HG03280 (cell line): ENCODE data around the gene POLD2.
A peak's percentile ranks its signal among the peaks of the same experiment; 100 is the strongest.

Experiments used
- ATAC-seq: cut with Tn5 transposase; IDR thresholded peaks from one replicate; pipeline ENCODE4 v1.9.1; 2021; ENCODE audit warnings: mild to moderate bottlenecking, moderate library complexity; ENCODE audit not compliant: unreplicated experiment

The POLD2 gene

DNA sequence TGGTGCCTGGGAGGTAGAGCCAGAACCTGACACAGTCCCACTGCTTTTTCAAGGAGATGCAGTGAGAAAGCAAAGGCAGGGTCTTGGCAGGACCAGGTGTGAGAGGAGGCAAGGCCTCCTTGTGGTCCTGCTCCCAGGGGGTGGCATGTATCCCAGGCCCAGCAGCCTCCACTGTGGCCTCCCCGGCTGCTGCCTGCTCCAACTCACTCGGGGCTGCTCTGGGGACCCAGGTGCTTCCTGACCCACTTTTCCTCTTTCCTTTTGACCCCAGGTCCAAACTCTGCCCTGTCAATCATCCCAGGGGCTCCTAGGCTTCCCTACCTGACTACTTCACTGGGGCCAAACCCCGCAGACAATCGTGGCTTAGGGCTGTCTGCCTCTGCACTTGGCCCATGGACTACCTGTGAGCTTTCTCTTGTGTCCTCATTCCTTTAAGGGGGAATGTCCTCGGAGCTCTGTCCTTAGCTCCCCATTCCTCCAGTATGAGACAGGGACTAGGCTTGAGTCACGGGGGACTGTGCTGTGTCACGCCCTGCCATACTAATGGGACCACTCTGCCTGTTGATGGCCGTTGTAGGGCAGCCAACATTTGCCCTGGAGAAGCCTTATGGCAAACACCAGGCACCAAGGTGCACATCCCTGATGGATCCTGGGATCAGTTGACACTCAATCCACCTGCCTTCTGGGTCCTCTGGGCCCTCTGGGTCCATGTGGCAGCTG is 20.3 kb downstream of the POLD2 start:
- no peak for ATAC-seq

- ATAC-seq, result no peak
Observed at GRCh38 chr7:44101966-44102845, 21.1 kb downstream of the POLD2 start.

DNA sequence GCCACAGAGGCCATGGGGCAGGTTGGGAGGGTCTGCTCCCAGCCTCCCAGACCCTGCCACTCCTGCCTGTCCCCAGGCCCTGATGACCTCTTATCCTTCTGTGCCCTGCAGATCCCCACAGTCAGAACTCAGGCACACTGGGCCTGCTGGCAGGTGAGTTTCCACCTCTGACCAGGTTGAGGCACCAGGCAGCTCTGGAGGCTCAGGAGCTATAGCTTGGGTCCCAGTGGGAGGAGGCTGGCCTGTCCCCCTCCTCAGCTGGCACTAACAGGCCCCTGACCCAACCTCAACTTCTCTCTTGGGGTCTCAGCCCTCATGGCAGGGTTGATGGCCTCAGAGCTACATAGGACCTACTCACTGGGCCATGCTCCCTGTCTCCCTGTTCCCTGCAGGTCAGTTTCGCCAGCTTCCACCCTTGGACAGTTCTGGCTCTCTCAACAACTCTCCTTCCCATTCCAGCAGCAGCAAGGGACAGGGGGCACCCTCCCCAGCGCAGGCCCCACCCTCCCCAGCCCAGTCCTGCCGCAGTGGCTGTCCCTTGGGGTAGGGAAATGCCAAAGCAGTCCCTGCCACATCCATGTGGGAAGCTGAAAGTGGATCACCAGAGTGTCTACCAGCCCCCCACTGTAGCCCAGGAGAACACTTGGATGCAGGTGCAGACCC is 21.9 kb downstream of the POLD2 start:
- no peak for ATAC-seq

DNA sequence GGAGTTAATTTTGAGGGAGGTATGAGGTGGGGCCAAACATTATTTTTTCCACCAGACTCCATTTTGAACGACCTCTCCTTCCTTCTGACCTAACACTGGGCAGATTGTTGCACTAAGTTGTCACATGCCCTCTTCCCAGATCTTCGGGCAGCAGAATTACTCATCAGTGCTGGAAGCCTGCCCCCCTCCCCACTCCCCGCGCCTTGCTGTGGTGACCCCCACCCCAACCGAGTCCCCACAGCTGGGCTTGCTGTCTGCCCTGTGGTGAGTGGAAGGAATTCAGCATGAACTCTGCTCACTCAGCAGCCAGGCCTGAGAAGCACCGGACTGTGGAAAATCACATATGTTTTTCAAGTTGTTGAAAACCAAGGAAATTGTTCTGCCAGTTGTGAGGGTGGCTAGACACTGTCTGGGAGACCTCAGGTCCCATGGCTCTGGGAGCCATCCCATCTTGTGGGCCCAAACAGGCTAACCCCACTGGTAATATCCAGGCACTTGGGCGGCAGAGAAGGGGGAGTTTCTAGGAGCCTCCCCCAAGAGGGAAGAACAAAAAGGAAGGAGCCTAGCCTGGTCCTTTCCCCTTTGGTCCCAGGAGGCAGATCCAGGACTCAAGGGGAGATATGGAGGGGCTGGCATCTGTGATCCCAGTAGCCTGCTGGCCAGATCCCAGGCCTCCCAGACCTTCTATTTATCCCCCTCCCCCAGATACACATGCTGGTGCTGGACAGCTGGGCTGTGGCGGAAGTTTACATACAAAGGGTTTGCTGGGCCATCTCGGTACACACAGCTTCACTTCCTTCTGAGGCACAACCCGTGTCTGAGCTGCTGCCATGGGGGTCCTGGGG is 22.7 kb downstream of the POLD2 start:
- ATAC-seq, result no peak

GRCh38 chr7:44099669-44100068 is 23.7 kb downstream of the POLD2 start:
- no peak for ATAC-seq

DNA sequence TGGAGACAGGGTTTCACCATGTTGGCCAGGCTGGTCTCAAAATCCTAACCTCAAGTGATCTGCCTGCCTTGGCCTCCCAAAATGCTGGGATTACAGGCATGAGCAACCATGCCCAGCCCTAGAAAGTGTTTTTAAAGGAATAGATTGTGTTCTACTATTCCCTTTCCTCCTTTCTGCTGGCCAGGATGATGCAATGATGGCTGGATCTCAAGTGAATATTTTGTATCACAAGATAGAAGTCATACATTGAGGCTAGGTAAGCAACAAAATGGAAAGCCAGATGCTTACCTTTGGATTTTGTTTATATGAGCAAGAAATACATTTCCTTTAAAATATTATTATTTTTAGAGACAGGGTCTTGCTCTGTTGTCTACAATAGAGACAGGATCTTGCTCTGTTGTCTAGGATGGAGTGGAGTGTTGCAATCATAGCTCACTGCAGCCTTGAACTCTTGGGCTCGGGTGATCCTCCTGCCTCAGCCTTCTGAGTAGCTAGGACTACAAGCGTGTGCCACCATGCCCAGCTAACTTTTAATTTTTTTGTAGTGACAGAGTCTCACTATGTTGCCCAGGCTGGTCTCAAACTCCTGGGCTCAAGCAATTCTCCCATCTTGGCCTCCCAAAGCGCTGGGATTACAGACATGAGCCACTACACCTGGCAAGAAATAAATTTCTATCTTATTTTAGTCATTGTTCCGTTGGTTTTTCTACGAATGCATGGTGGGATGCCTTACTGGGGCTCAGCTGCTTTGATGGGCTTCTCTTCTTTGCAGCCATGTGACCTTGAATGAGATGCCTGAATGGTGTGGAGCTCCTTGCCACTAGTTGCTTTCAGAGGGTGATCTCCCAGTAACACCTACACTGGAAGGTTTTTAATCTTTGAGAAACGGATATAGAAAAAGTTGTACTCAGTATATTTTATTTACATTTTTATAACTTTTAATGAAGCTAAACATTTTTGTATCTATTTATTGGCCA is 25.0 kb downstream of the POLD2 start:
- ATAC-seq, result no peak

DNA sequence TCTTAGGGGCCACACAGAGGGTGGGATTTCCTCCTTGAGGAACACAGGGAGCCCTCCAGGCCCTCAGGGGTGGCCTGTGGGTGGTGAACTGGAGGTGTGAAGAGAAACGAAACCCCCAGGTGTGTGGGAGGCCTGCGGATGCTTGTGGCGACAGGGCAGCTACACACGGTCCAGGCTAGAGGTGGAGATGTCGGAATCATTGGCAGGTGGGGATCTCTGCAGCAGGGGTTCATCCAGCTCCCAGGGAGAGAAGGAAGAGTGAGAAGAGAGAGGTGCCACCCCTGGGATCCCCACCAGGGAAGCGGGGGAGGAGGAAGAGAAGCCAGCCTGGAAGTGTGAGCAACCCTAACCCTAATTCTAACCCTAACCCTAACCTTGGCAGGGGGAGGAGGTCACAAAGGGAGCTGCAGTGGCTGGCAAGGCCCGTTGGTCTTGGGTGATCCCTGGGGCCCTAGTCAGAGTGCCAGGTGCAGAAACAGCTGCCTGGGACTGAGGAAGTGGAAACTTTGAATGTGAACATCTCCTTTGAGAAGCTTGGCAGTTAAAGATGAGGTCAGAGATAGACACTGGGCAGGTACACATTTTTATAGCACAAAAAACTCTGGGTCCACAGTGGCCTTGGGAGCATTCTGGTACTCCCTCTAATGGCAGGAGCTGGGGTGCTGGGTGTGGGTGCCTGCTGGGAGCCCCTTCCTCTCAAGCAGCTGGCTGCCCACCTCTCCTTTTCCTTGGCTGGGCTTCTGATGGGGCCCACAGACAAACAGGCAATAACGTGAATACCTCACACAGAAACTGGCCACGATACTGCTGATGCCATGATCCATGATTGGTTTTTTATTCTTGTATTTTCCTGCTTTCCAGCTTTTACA is 26.1 kb downstream of the POLD2 start:
- peak; percentile 46 for ATAC-seq

DNA sequence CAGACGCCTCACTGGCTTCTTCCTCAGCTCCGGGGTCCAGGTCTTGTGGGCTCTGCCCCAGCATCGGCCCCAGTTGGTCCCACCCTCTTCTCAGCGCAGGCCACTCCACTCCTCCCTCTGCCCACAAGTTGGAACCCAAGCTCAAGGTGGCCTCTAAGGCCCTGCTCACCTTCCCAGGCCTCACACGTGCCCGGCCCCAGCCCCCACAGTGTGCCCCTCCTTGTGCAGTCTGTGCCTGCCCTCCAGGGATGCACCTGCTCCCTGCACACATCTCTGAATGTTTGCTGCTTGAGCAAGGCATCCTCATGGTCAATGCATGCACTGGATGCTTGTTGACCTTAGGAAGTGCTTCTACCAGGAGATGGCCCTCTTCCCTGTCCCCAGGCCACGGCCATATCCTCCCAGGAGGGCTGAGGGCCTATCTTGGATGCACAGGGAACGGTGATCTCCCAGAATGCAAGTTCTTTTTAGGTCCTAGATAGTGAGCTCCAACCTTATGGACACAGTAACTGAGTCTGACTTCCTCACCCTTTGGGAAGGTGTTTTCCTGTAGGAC is 26.9 kb downstream of the POLD2 start:
- ATAC-seq, result no peak

- ATAC-seq, result no peak
Observed at GRCh38 chr7:44095781-44096180, 27.6 kb downstream of the POLD2 start.

GRCh38 chr7:44094883-44095592 is 28.3 kb downstream of the POLD2 start:
- no peak for ATAC-seq

- ATAC-seq, result no peak
Observed at GRCh38 chr7:44094365-44094764, 29.0 kb downstream of the POLD2 start.

DNA sequence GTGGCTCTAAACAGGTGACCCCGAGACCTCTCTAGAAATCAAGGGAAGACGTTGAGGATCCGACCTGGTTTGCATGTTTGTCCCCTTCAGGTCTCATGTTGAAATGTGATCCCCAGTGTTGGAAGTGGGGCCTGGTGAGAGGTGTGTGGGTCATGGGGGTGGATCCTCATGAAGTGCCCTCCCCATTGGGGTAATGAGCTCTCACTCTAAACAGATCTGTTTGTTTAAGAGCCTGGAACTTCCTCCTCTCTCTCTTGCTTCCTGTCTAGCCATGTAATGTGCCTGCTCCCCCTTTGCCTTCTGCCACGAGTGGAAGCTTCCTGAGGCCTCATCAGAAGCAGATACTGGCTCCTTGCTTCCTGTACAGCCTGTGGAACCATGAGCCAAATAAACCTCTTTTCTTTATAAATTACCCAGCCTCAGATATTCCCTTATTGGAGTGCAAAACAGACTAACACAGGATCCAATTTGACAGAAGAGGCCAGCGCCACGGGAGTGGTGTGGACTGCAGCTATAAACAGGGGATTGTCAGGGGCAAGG is 30.2 kb downstream of the POLD2 start:
- no peak for ATAC-seq

GRCh38 chr7:44087911-44088838 is 35.2 kb downstream of the POLD2 start:
- no peak for ATAC-seq

GRCh38 chr7:44086627-44087026 is 36.7 kb downstream of the POLD2 start:
- no peak for ATAC-seq

DNA sequence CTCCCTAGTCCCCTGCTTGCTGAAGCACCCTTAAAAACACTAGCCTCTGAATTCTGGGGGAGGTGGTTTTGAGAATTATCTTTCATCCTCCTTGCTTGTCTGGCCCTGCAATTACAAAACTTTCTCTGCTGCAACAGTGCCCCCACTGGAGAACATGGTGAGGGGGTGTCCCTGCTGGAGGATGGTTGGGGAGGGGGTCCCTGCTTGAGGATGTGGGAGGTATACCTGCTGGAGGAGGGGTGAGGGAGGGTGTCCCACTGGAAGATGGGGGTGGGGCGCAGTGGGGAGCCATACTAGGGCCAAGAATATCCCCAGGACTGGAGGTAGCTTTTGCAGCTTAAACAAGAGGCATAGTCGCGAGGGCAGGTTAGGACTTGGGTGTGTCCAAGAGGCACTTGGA is 37.8 kb downstream of the POLD2 start:
- no peak for ATAC-seq

DNA sequence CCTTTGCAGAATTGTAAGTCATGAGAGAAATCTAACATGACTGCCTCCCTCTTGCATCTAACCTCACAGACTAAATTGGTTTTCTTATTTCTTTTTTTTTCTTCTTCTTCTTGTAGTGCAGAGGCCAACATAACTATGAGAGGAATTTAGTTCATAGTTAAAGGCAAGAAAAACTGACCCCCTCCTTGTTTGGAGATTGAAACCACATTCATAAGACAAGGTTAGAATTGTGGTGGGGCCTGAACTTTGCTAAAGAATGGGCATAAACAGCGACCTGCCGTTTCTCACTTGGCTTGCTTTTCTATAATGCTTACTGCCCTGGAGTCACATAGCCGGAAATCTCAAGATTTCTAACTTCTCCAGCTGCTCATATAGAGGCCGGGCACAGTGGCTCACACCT is 38.6 kb downstream of the POLD2 start:
- no peak for ATAC-seq
